Ascending aorta (tissue), 2 donors: Measurements from ENCODE around the gene DTNA. TPM values are rescaled to one million over a fixed set of nuclear protein-coding genes. Genes with fewer than 3 reads are reported as not detected.

Experiments
- DNase-seq, 2 donors: peaks; one replicate each; pipeline ENCODE4 v3.0.0-alpha.2; 2019; ENCODE audit warnings: low spot score in 2 of 2
- H3K27ac ChIP-seq, 2 donors: fragments of 200-600 bp; sonication (generic); one replicate each; pipeline ENCODE4 v1.5.1; 2016 to 2017; ENCODE audit warnings: mild to moderate bottlenecking in 1 of 2
- H3K27me3 ChIP-seq: fragments of 200-600 bp; sonication (generic); one replicate; pipeline ENCODE4 v1.5.1; 2017
- H3K36me3 ChIP-seq, 2 donors: fragments of 200-600 bp; sonication (generic); one replicate each; pipeline ENCODE4 v1.5.1; 2016
- H3K4me1 ChIP-seq, 2 donors: fragments of 200-600 bp; sonication (generic); one replicate each; pipeline ENCODE4 v1.5.1; 2016 to 2017; ENCODE audit warnings: mild to moderate bottlenecking in 1 of 2
- H3K4me3 ChIP-seq, 2 donors: fragments of 200-600 bp; sonication (generic); one replicate each; pipeline ENCODE4 v1.5.1; 2016 to 2017; ENCODE audit warnings: mild to moderate bottlenecking in 1 of 2
- H3K9me3 ChIP-seq, 2 donors: fragments of 200-600 bp; sonication (generic); one replicate each; pipeline ENCODE4 v1.5.1; 2016
- intact Hi-C: fragments of 100-400 bp; cut with DNase I; formaldehyde crosslinking; loops from one replicate; pipeline ENCODE4 v1.15.1; 2023
- total RNA-seq: library from RNA; depleted of rRNA; stranded (reverse); fragments of >200 nt; gene quantifications from one replicate; pipeline ENCODE4 v1.1.0, GENCODE V29; 2016
- TF ChIP-seq, protein P1 (sequence below), 3 experiments: fragments of 200-600 bp in 2 of 3; fragments of 450-650 bp in 1 of 3; sonication (generic) in 2 of 3; IDR thresholded peaks; one replicate each; pipeline ENCODE4 v1.5.1; 2016 to 2019; ENCODE audit warnings: antibody characterized with exemption in 3 of 3, mild to moderate bottlenecking in 1 of 3, moderate library complexity in 1 of 3

Gene DTNA
- total RNA-seq, 1 donor from 2014 or later = 7.3 TPM

DNA sequence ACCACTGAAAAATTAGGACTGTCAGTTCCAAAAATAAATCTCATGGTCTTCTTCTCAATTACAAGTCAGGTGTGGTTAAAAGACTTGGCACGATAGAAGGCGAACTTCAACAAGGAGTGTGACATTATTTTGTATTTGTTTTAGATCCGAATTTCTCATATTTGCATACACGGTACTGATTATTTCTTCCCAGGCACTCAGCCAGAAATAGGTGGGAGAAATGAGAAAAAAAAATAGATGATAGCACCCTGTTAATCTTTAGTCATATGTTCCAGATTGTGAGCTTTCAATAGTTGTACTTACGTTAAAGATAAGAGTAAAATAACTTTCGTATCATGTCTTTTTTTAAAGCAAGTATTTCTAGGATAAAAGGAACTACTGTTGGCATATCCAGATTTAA lies 106.1 kb downstream of the DTNA start:
- no peak overlapping the region for H3K4me3 ChIP-seq
- intact Hi-C loops = no loop called here
- TF ChIP-seq, protein P1, sequence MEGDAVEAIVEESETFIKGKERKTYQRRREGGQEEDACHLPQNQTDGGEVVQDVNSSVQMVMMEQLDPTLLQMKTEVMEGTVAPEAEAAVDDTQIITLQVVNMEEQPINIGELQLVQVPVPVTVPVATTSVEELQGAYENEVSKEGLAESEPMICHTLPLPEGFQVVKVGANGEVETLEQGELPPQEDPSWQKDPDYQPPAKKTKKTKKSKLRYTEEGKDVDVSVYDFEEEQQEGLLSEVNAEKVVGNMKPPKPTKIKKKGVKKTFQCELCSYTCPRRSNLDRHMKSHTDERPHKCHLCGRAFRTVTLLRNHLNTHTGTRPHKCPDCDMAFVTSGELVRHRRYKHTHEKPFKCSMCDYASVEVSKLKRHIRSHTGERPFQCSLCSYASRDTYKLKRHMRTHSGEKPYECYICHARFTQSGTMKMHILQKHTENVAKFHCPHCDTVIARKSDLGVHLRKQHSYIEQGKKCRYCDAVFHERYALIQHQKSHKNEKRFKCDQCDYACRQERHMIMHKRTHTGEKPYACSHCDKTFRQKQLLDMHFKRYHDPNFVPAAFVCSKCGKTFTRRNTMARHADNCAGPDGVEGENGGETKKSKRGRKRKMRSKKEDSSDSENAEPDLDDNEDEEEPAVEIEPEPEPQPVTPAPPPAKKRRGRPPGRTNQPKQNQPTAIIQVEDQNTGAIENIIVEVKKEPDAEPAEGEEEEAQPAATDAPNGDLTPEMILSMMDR (IDR thresholded peaks at IDR 0.05) = no peak
- H3K27me3 ChIP-seq = no peaks in the 10 kb centered on the region
- no peaks in the 10 kb centered on the region for H3K4me1 ChIP-seq
- H3K9me3 ChIP-seq = no peaks in the 10 kb centered on the region
- peaks cover 5 to 11% of the 10 kb centered on the region in 2 donors for H3K36me3 ChIP-seq
- no peak for DNase-seq
- no peak overlapping the region for H3K27ac ChIP-seq

DNA sequence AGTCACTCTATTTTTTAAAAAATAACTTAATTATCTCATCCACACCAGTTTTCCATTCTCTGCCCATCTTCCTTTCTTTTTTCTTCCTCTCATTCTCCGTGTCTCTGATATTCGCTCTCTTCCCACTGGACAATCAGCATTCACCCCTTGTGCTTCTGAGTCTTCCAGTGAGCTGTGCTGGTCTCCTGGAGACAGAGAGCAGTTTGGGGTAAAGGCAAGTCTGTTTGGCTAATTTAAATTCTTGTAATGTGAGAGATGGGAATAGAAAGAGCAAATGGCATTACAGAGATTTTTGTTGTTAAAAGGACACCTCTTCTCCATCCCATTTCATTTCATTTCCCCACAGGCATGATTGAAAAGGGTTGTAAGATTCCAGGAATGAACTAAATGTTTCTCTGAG lies 107.5 kb downstream of the DTNA start:
- TF ChIP-seq, protein P1 (IDR thresholded peaks at IDR 0.05) = no peak
- intact Hi-C loops = no loop called here
- Histone ChIP-seq H3K9me3 (no peaks in the 10 kb centered on the region), H3K36me3 (peaks cover 2 to 5% of the 10 kb centered on the region in 2 donors), H3K27me3 (no peaks in the 10 kb centered on the region), H3K4me1 (peaks cover 0 to 5% of the 10 kb centered on the region in 2 donors), H3K4me3 (no peak overlapping the region), H3K27ac (no peak overlapping the region)
- DNase-seq = no peak

DNA sequence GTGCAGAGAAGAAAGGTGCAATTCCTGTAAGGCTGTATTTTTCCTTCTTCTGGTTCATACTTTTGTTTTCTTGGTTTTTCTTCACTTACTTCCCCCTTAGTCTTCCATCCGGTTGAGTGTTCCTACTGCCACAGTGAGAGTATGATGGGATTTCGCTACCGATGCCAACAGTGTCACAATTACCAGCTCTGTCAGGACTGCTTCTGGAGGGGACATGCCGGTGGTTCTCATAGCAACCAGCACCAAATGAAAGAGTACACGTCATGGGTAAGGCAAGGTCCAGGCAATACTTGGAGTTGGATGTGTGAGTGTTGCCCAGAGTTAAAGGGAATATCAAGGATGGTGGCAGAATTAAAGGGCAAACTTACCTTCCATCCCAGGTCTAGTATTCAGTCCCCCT lies 108.0 kb downstream of the DTNA start:
- intact Hi-C loops = no loop called here
- H3K9me3 ChIP-seq = no peaks in the 10 kb centered on the region
- TF ChIP-seq, protein P1 (IDR thresholded peaks at IDR 0.05) = no peak
- no peaks in the 10 kb centered on the region for H3K27me3 ChIP-seq
- no peak overlapping the region for H3K27ac ChIP-seq
- no peak for DNase-seq
- H3K4me1 ChIP-seq = peaks cover 0 to 5% of the 10 kb centered on the region in 2 donors
- no peak overlapping the region for H3K4me3 ChIP-seq
- H3K36me3 ChIP-seq = peaks cover 0 to 5% of the 10 kb centered on the region in 2 donors

DNA sequence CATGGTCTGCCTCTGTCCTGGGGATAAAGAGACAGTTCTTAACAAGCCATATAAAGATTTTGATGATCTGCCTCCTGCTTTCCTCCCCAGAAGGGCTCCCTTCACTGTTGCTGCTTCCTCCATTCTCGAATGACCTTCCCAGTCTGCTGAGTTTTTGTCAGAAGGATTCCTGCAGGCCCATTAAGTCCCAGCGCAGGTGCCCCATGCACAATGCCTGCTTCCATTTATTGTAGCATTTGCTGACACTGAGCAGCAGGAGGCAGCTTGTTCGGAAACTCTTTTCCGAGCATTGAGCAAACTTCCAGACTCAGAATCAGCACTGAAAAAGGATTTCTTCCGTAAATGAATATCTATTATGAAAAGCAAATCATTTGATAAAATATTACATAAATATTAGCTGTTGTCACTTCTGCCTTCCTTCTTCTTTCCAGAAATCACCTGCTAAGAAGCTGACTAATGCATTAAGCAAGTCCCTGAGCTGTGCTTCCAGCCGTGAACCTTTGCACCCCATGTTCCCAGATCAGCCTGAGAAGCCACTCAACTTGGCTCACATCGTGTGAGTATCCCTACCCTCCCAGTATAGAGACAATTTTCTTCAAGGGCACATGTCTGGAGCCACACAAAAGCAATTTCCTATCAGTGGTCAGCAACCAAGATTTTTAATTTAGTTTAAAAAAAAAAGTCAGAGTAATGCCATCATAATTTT lies 110.4 kb downstream of the DTNA start:
- Histone ChIP-seq H3K27me3 (no peaks in the 10 kb centered on the region), H3K9me3 (no peaks in the 10 kb centered on the region), H3K27ac (no peak overlapping the region), H3K4me3 (no peak overlapping the region), H3K4me1 (peaks cover 0 to 5% of the 10 kb centered on the region in 2 donors), H3K36me3 (peaks cover 0 to 3% of the 10 kb centered on the region in 2 donors)
- no peak for DNase-seq
- intact Hi-C loops = no loop called here
- TF ChIP-seq, protein P1 (IDR thresholded peaks at IDR 0.05) = no peak

DNA sequence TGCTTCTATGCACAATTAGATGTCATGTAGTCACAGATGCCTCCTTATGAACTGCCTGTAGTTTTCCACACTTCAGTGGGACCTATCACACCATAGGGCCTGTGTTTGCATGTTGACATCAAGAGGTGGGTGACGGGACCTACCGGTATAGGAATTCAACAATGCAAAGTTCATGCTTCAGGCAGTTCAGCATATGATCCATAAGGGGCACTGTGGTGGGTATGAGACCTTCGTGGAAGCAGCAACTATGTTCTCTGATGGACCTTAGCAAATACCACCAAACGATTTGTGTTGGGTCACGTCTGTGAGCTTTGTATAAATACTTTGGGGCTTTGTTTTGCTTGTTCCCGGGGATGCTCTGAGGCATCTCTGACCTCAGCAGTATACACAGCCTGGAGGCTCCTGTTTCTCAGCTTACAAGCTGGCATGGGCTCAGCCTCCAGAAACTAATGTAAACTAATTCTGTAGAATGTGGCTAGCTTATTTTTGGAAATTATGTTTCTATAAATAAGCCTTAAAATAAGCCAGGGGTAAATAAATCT lies 111.6 kb downstream of the DTNA start:
- Histone ChIP-seq H3K27ac (no peak overlapping the region), H3K36me3 (peaks cover 0 to 3% of the 10 kb centered on the region in 2 donors), H3K4me1 (peaks cover 0 to 5% of the 10 kb centered on the region in 2 donors), H3K9me3 (no peaks in the 10 kb centered on the region), H3K27me3 (no peaks in the 10 kb centered on the region), H3K4me3 (no peak overlapping the region)
- no peak for DNase-seq
- TF ChIP-seq, protein P1 (IDR thresholded peaks at IDR 0.05) = no peak
- intact Hi-C loops = no loop called here
